Choroid plexus epithelial cell (primary cell): ENCODE results near the gene SRR.
"Not testable (repeated sequence)": the region's sequence is repeated elsewhere in the genome, so short reads cannot be mapped to it uniquely, and the experiment has no call there.

ENCODE experiments used
- DNase-seq: peaks from one replicate; pipeline ENCODE4 v3.0.0-alpha.2; 2010; ENCODE audit warnings: low read depth
- H3K4me3 ChIP-seq: 2 replicates; pipeline ENCODE4 v1.5.1; 2011; ENCODE audit warnings: low read depth, mild to moderate bottlenecking, control low read depth, low read length, moderate library complexity
- TF ChIP-seq, protein P1 (sequence below): conservative IDR thresholded peaks from 2 replicates; pipeline ENCODE4 v1.5.1; 2011; ENCODE audit warnings: low read depth, mild to moderate bottlenecking, control low read depth, inconsistent platforms, low read length, moderate library complexity

Gene SRR

GRCh38 chr17:2303204-2304188 is at the start of gene SRR, which contains the start of gene SMG6:
Gene SRR, plus strand, starts transcription at chr17:2303950. Its CDS starts 11,611 bp downstream, at chr17:2315561.
Gene SMG6, minus strand, starts transcription at chr17:2303785. Its CDS starts 65 bp downstream, at chr17:2303720.
- TF ChIP-seq, protein P1, sequence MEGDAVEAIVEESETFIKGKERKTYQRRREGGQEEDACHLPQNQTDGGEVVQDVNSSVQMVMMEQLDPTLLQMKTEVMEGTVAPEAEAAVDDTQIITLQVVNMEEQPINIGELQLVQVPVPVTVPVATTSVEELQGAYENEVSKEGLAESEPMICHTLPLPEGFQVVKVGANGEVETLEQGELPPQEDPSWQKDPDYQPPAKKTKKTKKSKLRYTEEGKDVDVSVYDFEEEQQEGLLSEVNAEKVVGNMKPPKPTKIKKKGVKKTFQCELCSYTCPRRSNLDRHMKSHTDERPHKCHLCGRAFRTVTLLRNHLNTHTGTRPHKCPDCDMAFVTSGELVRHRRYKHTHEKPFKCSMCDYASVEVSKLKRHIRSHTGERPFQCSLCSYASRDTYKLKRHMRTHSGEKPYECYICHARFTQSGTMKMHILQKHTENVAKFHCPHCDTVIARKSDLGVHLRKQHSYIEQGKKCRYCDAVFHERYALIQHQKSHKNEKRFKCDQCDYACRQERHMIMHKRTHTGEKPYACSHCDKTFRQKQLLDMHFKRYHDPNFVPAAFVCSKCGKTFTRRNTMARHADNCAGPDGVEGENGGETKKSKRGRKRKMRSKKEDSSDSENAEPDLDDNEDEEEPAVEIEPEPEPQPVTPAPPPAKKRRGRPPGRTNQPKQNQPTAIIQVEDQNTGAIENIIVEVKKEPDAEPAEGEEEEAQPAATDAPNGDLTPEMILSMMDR = no peak

GRCh38 chr17:2258830-2259229 is 44.9 kb upstream of the SRR start:
- DNase-seq, H3K4me3 ChIP-seq: not testable (repeated sequence)

More at GRCh38 chr17:2303204-2304188, at the start of gene SRR, which contains the start of gene SMG6:
- peak; percentile 88 for DNase-seq
- H3K4me3 ChIP-seq = peak within 1 kb of the TSS; percentile 96

DNA sequence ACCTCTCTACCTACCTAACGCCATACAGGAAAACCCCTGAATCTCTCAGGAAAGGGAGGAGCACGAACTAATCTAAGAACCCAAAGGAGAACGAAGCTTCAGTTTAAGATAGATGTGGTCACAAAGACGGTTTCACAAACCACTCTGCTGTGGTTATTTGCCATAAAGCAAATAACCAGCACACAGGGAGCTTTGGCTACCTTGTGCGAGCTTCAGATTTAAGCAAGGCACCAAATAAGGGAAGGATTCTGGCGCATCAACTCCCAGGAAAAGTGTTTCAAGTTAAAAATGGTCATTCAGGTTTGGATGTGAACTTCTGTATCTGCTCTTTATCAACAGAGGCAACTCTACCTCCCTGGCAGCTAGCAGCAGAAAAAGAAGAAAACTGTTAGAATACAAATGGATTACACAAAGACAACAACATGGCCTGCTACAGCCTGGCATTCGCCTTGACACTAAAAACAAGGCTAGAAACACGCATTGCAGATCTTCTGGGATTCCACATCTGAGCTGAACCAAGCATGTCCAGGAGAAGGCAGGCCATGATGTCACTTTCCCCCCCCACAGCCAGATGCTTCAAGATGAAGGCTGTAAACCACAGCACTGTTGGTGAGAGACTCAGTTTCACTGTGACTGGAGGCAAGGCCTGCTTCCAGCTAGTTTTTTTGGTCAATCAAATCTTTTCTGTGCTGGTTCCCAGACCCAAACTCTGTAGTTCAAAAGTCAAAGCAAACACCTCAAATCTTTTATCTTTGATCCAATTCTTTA is 43.8 kb upstream of the SRR start:
- TF ChIP-seq, protein P1 = no peak
- H3K4me3 ChIP-seq = no peak overlapping the region
- DNase-seq = peak; percentile 67

- H3K4me3 ChIP-seq = no peak overlapping the region
- TF ChIP-seq, protein P1 = no peak
- DNase-seq = peak; percentile 86
Observed at GRCh38 chr17:2262135-2262587, 41.6 kb upstream of the SRR start.

- DNase-seq = peak; percentile 65
- TF ChIP-seq, protein P1 = no peak
- H3K4me3 ChIP-seq = no peak overlapping the region
Observed at GRCh38 chr17:2263183-2264066, 40.3 kb upstream of the SRR start.

DNA sequence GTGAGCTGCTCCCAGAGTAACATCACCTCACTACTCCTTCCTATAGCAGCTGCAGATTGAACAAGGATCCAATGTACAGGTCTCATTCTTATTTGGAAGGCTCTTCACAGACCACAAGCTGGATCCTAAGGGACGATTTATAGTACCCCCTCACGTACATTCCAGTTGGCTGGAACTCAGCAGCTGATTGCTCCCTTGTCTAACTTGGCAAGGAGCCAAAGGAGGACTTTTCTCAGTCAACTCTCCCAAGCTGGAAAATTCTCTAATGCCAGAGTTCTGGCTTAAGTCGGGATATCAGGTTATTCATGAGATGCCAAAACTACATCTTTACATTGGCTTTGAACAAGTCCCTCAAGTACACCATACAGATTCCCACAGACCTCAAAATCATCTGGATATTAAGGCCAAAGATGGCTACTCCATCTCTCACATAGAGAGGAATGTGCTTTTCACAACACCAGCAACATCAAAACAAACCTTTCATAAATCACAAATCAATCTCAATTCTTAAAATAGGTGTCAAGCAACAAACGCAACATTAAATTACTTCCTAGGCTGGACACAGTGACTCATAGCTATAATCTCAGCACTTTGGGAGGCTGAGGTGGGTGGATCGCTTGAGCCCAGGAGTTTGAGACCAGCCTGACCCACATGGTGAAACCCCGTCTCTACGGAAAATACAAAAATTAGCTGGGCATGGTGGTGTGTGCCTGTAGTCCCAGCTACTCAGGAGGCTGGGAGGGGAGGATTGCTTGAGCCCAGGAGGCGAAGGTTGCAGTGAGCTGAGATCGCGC is 39.5 kb upstream of the SRR start:
- TF ChIP-seq, protein P1 = no peak
- DNase-seq = peak; percentile 48
- H3K4me3 ChIP-seq = no peak overlapping the region

GRCh38 chr17:2265166-2265565 is 38.6 kb upstream of the SRR start:
- DNase-seq, H3K4me3 ChIP-seq: not testable (repeated sequence)
